GM12801 (cell line): ENCODE results near the gene IGSF9.

Source experiments
- CTCF ChIP-seq: IDR thresholded peaks from one replicate; pipeline ENCODE4 v1.5.1; 2011; ENCODE audit warnings: control low read depth; ENCODE audit not compliant: insufficient read length; ENCODE audit errors: extremely low read depth

IGSF9 gene, protein sequence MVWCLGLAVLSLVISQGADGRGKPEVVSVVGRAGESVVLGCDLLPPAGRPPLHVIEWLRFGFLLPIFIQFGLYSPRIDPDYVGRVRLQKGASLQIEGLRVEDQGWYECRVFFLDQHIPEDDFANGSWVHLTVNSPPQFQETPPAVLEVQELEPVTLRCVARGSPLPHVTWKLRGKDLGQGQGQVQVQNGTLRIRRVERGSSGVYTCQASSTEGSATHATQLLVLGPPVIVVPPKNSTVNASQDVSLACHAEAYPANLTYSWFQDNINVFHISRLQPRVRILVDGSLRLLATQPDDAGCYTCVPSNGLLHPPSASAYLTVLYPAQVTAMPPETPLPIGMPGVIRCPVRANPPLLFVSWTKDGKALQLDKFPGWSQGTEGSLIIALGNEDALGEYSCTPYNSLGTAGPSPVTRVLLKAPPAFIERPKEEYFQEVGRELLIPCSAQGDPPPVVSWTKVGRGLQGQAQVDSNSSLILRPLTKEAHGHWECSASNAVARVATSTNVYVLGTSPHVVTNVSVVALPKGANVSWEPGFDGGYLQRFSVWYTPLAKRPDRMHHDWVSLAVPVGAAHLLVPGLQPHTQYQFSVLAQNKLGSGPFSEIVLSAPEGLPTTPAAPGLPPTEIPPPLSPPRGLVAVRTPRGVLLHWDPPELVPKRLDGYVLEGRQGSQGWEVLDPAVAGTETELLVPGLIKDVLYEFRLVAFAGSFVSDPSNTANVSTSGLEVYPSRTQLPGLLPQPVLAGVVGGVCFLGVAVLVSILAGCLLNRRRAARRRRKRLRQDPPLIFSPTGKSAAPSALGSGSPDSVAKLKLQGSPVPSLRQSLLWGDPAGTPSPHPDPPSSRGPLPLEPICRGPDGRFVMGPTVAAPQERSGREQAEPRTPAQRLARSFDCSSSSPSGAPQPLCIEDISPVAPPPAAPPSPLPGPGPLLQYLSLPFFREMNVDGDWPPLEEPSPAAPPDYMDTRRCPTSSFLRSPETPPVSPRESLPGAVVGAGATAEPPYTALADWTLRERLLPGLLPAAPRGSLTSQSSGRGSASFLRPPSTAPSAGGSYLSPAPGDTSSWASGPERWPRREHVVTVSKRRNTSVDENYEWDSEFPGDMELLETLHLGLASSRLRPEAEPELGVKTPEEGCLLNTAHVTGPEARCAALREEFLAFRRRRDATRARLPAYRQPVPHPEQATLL

GRCh38 chr1:159945483-159946241 lies at the start of gene IGSF9:
TSS of gene IGSF9 (minus strand) at chr1:159945613. CDS start at chr1:159943454, 2,159 bp downstream.
- TF ChIP-seq CTCF = no peak

DNA sequence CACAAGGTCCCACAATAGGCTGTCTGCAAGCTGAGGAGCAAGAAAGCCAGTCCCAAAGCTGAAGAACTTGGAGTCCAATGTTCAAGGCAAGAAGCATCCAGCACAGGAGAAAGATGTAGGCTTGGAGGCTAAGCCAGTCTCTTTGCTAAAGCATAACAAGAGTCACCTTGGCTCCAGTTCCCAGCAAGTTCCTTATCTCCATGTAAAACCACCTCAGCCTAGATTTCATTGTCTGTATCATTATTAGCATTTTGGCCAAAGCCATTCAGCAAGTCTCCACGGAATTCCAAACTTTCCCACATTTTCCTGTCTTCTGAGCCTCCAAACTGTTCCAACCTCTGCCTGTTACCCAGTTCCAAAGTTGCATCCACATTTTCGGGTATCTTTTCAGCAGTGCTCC lies 49.5 kb upstream of the IGSF9 start:
- no peak for TF ChIP-seq CTCF

DNA sequence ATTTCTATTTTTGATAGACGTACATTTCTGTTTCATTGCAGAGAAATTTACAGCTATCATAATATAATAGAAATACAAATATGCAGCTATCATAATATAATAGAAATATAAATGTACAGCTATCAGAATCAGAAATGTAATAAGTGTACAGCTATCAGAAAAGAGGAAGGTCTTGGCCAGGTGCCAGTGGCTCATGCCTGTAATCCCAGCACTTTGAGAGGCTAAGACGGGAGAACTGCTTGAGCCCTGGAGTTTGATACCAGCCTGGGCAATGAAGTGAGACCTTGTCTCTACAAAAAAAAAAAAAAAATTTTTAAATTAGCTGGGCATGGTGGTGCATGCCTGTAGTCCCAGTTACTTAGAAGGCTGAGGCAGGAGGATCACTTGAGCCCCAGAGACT lies 48.5 kb upstream of the IGSF9 start:
- no peak for TF ChIP-seq CTCF

GRCh38 chr1:159992161-159992560 lies 46.7 kb upstream of the IGSF9 start:
- TF ChIP-seq CTCF = no peak

DNA sequence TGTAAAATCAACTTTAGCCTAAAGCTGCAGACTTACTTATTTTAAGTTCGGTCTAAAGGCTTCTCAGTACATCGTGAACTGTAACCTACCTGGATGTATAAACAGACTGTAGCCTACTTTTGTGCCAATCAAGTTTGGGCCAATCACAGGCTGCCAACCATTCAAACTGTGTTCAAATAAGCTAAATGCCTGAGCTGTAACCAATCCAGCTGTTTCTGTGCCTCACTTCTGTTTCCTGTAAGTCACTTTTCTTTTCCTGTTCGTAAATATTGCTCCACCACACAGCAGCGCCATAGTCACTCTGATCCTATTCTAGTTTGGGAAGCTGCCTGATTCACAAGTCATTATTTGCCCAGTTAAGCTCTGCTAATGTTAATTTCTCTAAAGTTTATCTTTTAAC lies 46.1 kb upstream of the IGSF9 start:
- no peak for TF ChIP-seq CTCF

DNA sequence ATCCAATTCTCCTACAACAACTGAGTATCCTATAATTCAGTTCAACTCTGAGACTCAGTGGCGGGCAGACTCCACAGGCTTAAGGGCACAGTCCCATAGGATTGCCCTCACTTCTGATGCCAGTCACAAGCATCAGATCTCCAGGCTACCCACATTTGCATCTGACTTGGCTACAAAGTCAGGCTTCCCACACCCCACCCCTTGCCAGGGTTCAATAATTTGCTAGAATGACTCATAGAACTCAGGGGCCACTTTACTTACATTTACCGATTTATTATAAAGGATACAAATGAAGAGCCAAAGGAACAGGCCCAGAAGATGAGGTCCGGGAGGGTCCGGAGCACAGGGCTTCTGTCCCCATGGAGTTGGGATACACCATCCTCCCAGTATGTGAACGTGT lies 44.6 kb upstream of the IGSF9 start:
- TF ChIP-seq CTCF = no peak
